HepG2 (cell line): ENCODE data around the gene ANKZF1. TPM values are rescaled to one million over a fixed set of nuclear protein-coding genes. Genes with fewer than 3 reads are reported as not detected.
A peak's percentile ranks its signal among the peaks of the same experiment; 100 is the strongest.

Source experiments
- CCAR2 ChIP-seq: fragments of 200-400 bp; formaldehyde crosslinking; optimal IDR thresholded peaks from 2 replicates; pipeline ENCODE3; 2018; ENCODE audit warnings: low read depth, mild to moderate bottlenecking, low read length, moderate library complexity
- DNMT1 ChIP-seq: sonication (generic); formaldehyde crosslinking; IDR thresholded peaks from 2 replicates; pipeline ENCODE4 v1.5.1; 2020; ENCODE audit warnings: mild to moderate bottlenecking, missing genetic modification reagents
- DR1 ChIP-seq: sonication (generic); formaldehyde crosslinking; IDR thresholded peaks from 2 replicates; pipeline ENCODE4 v1.8.0; 2021; ENCODE audit warnings: mild to moderate bottlenecking, missing genetic modification reagents, inconsistent platforms
- ESRRA ChIP-seq: sonication (generic); formaldehyde crosslinking; IDR thresholded peaks from 2 replicates; pipeline ENCODE4 v1.5.1; 2020; ENCODE audit warnings: mild to moderate bottlenecking, low read depth, missing genetic modification reagents
- FOSL2 ChIP-seq: sonication (generic); formaldehyde crosslinking; IDR thresholded peaks from 2 replicates; pipeline ENCODE4 v1.4.0; 2020; ENCODE audit warnings: missing genetic modification reagents
- HMGA1 ChIP-seq: sonication (generic); formaldehyde crosslinking; conservative IDR thresholded peaks from 2 replicates; pipeline ENCODE4 v1.4.0; 2020; ENCODE audit warnings: missing genetic modification reagents
- HNRNPLL ChIP-seq: fragments of 200-400 bp; formaldehyde crosslinking; IDR thresholded peaks from 2 replicates; pipeline ENCODE4 v1.6.1; 2017; ENCODE audit warnings: mild to moderate bottlenecking, low read depth, low read length; ENCODE audit not compliant: poor library complexity, severe bottlenecking
- HOXD1 ChIP-seq: sonication (generic); formaldehyde crosslinking; IDR thresholded peaks from 2 replicates; pipeline ENCODE4 v1.5.0; 2020; ENCODE audit warnings: missing genetic modification reagents
- JDP2 ChIP-seq: sonication (generic); formaldehyde crosslinking; IDR thresholded peaks from 2 replicates; pipeline ENCODE4 v1.8.1; 2022; ENCODE audit warnings: missing genetic modification reagents, borderline replicate concordance
- PAX8 ChIP-seq: sonication (generic); formaldehyde crosslinking; IDR thresholded peaks from 2 replicates; pipeline ENCODE4 v1.8.0; 2022; ENCODE audit warnings: mild to moderate bottlenecking, missing genetic modification reagents, borderline replicate concordance
- REL ChIP-seq: sonication (generic); formaldehyde crosslinking; conservative IDR thresholded peaks from 2 replicates; pipeline ENCODE4 v1.8.0; 2022; ENCODE audit warnings: mild to moderate bottlenecking, missing genetic modification reagents, moderate library complexity
- RELA ChIP-seq: sonication (generic); formaldehyde crosslinking; IDR thresholded peaks from 2 replicates; pipeline ENCODE4 v1.4.0; 2020; ENCODE audit warnings: missing genetic modification reagents
- RFX3 ChIP-seq: IDR thresholded peaks from 2 replicates; pipeline ENCODE4 v1.6.1; 2016; ENCODE audit warnings: missing biosample characterization, missing genetic modification reagents
- SMYD3 ChIP-seq: sonication (generic); formaldehyde crosslinking; IDR thresholded peaks from 2 replicates; pipeline ENCODE4 v1.8.1; 2023; ENCODE audit warnings: mild to moderate bottlenecking, missing genetic modification reagents
- SP1 ChIP-seq, 2 experiments: fragments of 450-650 bp in 1 of 2; sonication (generic) in 1 of 2; formaldehyde crosslinking in 1 of 2; IDR thresholded peaks; 2 replicates each; pipeline versions ENCODE4 v1.4.0 to v1.6.1; 2016 to 2020; ENCODE audit warnings: missing genetic modification reagents in 1 of 2
- SRF ChIP-seq: IDR thresholded peaks from 2 replicates; pipeline ENCODE4 v1.6.1; 2011; ENCODE audit warnings: mild to moderate bottlenecking, low read depth, low read length, moderate library complexity
- TEAD2 ChIP-seq: sonication (generic); formaldehyde crosslinking; IDR thresholded peaks from 2 replicates; pipeline ENCODE4 v1.9.0; 2021; ENCODE audit warnings: missing genetic modification reagents
- XBP1 ChIP-seq: sonication (generic); formaldehyde crosslinking; IDR thresholded peaks from 2 replicates; pipeline ENCODE4 v1.5.0; 2020; ENCODE audit warnings: missing genetic modification reagents
- ZBTB1 ChIP-seq: sonication (generic); formaldehyde crosslinking; IDR thresholded peaks from 2 replicates; pipeline ENCODE4 v1.4.0; 2020; ENCODE audit warnings: missing genetic modification reagents, borderline replicate concordance
- ZBTB7A ChIP-seq: sonication (generic); formaldehyde crosslinking; IDR thresholded peaks from 2 replicates; pipeline ENCODE4 v1.8.0; 2022; ENCODE audit warnings: mild to moderate bottlenecking, missing genetic modification reagents
- ZFP90 ChIP-seq: sonication (generic); formaldehyde crosslinking; IDR thresholded peaks from 2 replicates; pipeline ENCODE4 v1.8.0; 2022; ENCODE audit warnings: missing genetic modification reagents, mild to moderate bottlenecking, inconsistent platforms, borderline replicate concordance
- ZNF160 ChIP-seq: sonication (generic); formaldehyde crosslinking; IDR thresholded peaks from 2 replicates; pipeline ENCODE4 v1.8.0; 2022; ENCODE audit warnings: mild to moderate bottlenecking, inconsistent platforms, missing genetic modification reagents
- ZNF30 ChIP-seq: sonication (generic); formaldehyde crosslinking; IDR thresholded peaks from 2 replicates; pipeline ENCODE4 v1.5.0; 2020; ENCODE audit warnings: mild to moderate bottlenecking, missing genetic modification reagents
- ZNF644 ChIP-seq: IDR thresholded peaks from 2 replicates; pipeline ENCODE4 v1.6.1; 2016; ENCODE audit warnings: low read depth
- ZNF737 ChIP-seq: sonication (generic); formaldehyde crosslinking; IDR thresholded peaks from 2 replicates; pipeline ENCODE4 v1.5.0; 2020; ENCODE audit warnings: missing genetic modification reagents, mild to moderate bottlenecking, borderline replicate concordance
- ZNF781 ChIP-seq: sonication (generic); formaldehyde crosslinking; IDR thresholded peaks from 2 replicates; pipeline ENCODE4 v1.5.1; 2020; ENCODE audit warnings: borderline replicate concordance, mild to moderate bottlenecking, missing genetic modification reagents; ENCODE audit errors: not compliant biosample characterization
- polyA plus RNA-seq, 8 experiments: library from polyadenylated mRNA; depleted of rRNA in 3 of 8; stranded (reverse) in 7 of 8; unstranded in 1 of 8; fragments of >200 nt; fragmentation: Illumina TruSeq in 4 of 8; extraction: Trizol in 4 of 8; gene quantifications; 2 replicates each; pipeline versions ENCODE4 v1.2.1 to v1.2.3, GENCODE V29; 2011 to 2016; ENCODE audit warnings: low read depth in 4 of 8, missing spikeins in 1 of 8, mixed read lengths in 1 of 8; ENCODE audit not compliant: insufficient read depth in 1 of 8
- total RNA-seq, 5 experiments: library from RNA; depleted of rRNA; stranded (reverse); fragments of >200 nt; fragmentation: Illumina TruSeq; extraction: Trizol; gene quantifications; 2 replicates each; pipeline ENCODE4 v1.2.3, GENCODE V29; 2016; ENCODE audit warnings: low read depth in 1 of 5
- TF ChIP-seq, protein P1 (sequence below): sonication (generic); formaldehyde crosslinking; IDR thresholded peaks from 2 replicates; pipeline ENCODE4 v1.9.0; 2021; ENCODE audit warnings: missing genetic modification reagents, borderline replicate concordance
- TF ChIP-seq, protein P2 (sequence below): IDR thresholded peaks from 2 replicates; pipeline ENCODE4 v1.6.1; 2016

ANKZF1 gene
- total and polyA plus RNA-seq, 2 of the 13 experiments (the other 11 are each of a cell fraction or from before 2014, with no cell fraction given), result 25.3 to 128 TPM

DNA sequence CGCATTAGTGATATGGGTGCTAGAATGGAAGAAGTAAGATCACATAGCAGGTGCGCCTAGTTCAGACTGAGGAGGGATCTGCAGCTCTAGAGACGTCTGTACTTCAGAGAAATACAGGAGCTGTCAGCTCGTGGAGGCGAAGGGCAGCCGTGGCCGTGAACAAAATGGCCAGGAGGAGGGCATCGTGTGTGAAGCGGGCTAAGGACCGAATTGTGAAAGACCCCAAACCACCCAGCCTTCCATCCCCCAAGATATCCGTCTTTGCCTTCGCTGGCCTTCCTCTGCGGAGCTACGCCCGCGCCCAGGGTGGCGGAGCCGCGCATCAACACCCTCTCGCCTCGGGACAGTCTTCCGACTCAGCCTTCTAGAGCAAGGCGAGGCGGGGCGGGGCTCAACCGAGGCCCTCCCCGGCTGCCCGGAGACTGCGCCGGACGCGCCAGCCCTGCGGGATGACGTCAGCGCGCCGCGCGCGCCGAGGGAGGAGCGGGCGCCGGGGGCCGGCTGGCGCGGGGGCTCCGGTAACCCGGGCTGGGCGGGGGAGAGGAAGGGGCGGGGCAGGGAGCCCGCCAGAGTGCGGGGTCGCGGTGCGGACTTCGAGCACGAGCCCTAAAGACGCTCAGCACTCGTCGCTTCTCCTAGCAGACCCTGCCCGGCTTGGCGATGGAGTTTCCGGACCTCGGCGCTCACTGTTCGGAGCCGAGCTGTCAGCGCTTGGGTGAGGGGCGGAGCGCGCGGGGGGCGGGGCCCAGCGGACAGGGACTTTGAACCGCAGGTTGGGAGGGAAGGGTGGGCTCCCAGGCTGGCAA is 23.1 kb upstream of the ANKZF1 start, which contains the start of gene ZFAND2B (continued):
- no peak for TF ChIP-seq CCAR2
- TF ChIP-seq ESRRA (CRISPR knock-in tag), result peak; percentile 36
- TF ChIP-seq ZNF644 (CRISPR knock-in tag), result no peak
- no peak for TF ChIP-seq TEAD2 (CRISPR knock-in tag)
- no peak; the same call in 1 of the 2 replicates for TF ChIP-seq REL (CRISPR knock-in tag)
- TF ChIP-seq, protein P1, sequence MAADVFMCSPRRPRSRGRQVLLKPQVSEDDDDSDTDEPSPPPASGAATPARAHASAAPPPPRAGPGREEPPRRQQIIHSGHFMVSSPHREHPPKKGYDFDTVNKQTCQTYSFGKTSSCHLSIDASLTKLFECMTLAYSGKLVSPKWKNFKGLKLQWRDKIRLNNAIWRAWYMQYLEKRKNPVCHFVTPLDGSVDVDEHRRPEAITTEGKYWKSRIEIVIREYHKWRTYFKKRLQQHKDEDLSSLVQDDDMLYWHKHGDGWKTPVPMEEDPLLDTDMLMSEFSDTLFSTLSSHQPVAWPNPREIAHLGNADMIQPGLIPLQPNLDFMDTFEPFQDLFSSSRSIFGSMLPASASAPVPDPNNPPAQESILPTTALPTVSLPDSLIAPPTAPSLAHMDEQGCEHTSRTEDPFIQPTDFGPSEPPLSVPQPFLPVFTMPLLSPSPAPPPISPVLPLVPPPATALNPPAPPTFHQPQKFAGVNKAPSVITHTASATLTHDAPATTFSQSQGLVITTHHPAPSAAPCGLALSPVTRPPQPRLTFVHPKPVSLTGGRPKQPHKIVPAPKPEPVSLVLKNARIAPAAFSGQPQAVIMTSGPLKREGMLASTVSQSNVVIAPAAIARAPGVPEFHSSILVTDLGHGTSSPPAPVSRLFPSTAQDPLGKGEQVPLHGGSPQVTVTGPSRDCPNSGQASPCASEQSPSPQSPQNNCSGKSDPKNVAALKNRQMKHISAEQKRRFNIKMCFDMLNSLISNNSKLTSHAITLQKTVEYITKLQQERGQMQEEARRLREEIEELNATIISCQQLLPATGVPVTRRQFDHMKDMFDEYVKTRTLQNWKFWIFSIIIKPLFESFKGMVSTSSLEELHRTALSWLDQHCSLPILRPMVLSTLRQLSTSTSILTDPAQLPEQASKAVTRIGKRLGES (CRISPR knock-in tag), result no peak
- no peak for TF ChIP-seq ZBTB7A (CRISPR knock-in tag)
- TF ChIP-seq RFX3, result no peak
- no peak for TF ChIP-seq ZNF781 (CRISPR knock-in tag)
- no peak for TF ChIP-seq HMGA1 (CRISPR knock-in tag)
- TF ChIP-seq JDP2 (CRISPR knock-in tag), result no peak; the same call in 1 of the 2 replicates
- TF ChIP-seq ZNF160 (CRISPR knock-in tag), result peak; percentile 89
- TF ChIP-seq ZFP90 (CRISPR knock-in tag), result peak; percentile 83
- TF ChIP-seq DR1 (CRISPR knock-in tag), result no peak
- peak; percentile 87 for TF ChIP-seq HNRNPLL
- peak; percentile 53 for TF ChIP-seq FOSL2
- no peak for TF ChIP-seq DNMT1 (CRISPR knock-in tag)
- TF ChIP-seq RELA, result peak; percentile 76; the same call in 1 of the 2 replicates
- 0 out of 2 replicates have a peak, but pooled peaks have one; percentile 46 for TF ChIP-seq SRF
- TF ChIP-seq SMYD3, result peak; percentile 51; the same call in 1 of the 2 replicates
- TF ChIP-seq, protein P2, sequence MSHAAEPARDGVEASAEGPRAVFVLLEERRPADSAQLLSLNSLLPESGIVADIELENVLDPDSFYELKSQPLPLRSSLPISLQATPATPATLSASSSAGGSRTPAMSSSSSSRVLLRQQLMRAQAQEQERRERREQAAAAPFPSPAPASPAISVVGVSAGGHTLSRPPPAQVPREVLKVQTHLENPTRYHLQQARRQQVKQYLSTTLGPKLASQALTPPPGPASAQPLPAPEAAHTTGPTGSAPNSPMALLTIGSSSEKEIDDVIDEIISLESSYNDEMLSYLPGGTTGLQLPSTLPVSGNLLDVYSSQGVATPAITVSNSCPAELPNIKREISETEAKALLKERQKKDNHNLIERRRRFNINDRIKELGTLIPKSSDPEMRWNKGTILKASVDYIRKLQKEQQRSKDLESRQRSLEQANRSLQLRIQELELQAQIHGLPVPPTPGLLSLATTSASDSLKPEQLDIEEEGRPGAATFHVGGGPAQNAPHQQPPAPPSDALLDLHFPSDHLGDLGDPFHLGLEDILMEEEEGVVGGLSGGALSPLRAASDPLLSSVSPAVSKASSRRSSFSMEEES (CRISPR knock-in tag), result peak; percentile 19; the same call in 1 of the 2 replicates
- no peak for TF ChIP-seq SP1 (IDR thresholded peaks at IDR 0.05)
- no peak for TF ChIP-seq SP1 (CRISPR knock-in tag; IDR thresholded peaks at IDR 0.05)
- no peak; the same call in 1 of the 2 replicates for TF ChIP-seq ZBTB1 (CRISPR knock-in tag)
- TF ChIP-seq HOXD1 (CRISPR knock-in tag), result no peak
- TF ChIP-seq ZNF30 (CRISPR knock-in tag), result no peak
- TF ChIP-seq ZNF737 (CRISPR knock-in tag), result no peak
- TF ChIP-seq XBP1 (CRISPR knock-in tag), result no peak
- TF ChIP-seq PAX8, result 0 out of 2 replicates have a peak, but pooled peaks have one; percentile 86
